SU-DHL-6 (cell line): ENCODE results near the gene IL24.

Experiments
- H2AFZ ChIP-seq: fragments of 200-600 bp; sonication (generic); 2 replicates; pipeline ENCODE4 v1.6.1; 2014; ENCODE audit warnings: low read depth, mild to moderate bottlenecking, moderate library complexity, mixed read lengths, antibody characterized with exemption, low read length; ENCODE audit not compliant: severe bottlenecking
- H3F3A ChIP-seq: fragments of 200-600 bp; shearing (Covaris generic); 2 replicates; pipeline ENCODE4 v1.6.0; 2016; ENCODE audit warnings: antibody characterized with exemption, mild to moderate bottlenecking; ENCODE audit not compliant: insufficient read depth
- H3K27ac ChIP-seq: fragments of 200-600 bp; sonication (generic); 2 replicates; pipeline ENCODE4 v1.5.1; 2016; ENCODE audit warnings: low read depth, mild to moderate bottlenecking, low read length, moderate library complexity, mixed read lengths
- H3K27me3 ChIP-seq: fragments of 200-600 bp; sonication (generic), shearing (Covaris generic); 2 replicates; pipeline ENCODE4 v1.6.0; 2014; ENCODE audit warnings: mild to moderate bottlenecking, low read length
- H3K36me3 ChIP-seq: fragments of 200-600 bp; sonication (generic); 2 replicates; pipeline ENCODE4 v1.6.1; 2014; ENCODE audit warnings: mild to moderate bottlenecking, low read length, mixed read lengths
- H3K4me2 ChIP-seq: fragments of 300-600, 200-600 bp; shearing (Covaris generic), sonication (generic); 2 replicates; pipeline ENCODE4 v1.6.0; 2014; ENCODE audit warnings: low read length, low read depth, mild to moderate bottlenecking; ENCODE audit not compliant: poor library complexity, severe bottlenecking
- H3K4me3 ChIP-seq: fragments of 200-600 bp; sonication (generic); 2 replicates; pipeline ENCODE4 v1.5.1; 2014; ENCODE audit warnings: antibody characterized with exemption, low read length, mild to moderate bottlenecking, mixed read lengths; ENCODE audit not compliant: insufficient read depth, poor library complexity, severe bottlenecking
- H3K79me2 ChIP-seq: fragments of 200-600 bp; sonication (generic); 2 replicates; pipeline ENCODE4 v1.6.1; 2014; ENCODE audit warnings: mild to moderate bottlenecking, low read length, moderate library complexity; ENCODE audit not compliant: insufficient read depth
- H3K9ac ChIP-seq: fragments of 200-600 bp; sonication (generic); 2 replicates; pipeline ENCODE4 v1.7.0; 2014; ENCODE audit warnings: mild to moderate bottlenecking, low read length
- H3K9me2 ChIP-seq: fragments of 200-600 bp; sonication (generic); replicated peaks from 2 replicates; pipeline ENCODE4 v1.6.1; 2014; ENCODE audit warnings: low read length; ENCODE audit not compliant: insufficient read depth
- H3K9me3 ChIP-seq: fragments of 200-600 bp; sonication (generic); 2 replicates; pipeline ENCODE4 v1.6.1; 2014; ENCODE audit warnings: low read length, mixed read lengths; ENCODE audit not compliant: insufficient read depth
- H4K20me1 ChIP-seq: fragments of 200-600 bp; sonication (generic); 2 replicates; pipeline ENCODE4 v1.6.1; 2014; ENCODE audit warnings: low read depth, mild to moderate bottlenecking, antibody characterized with exemption, low read length, moderate library complexity, mixed read lengths
- CTCF ChIP-seq: fragments of 200-600 bp; sonication (generic); IDR thresholded peaks from one replicate; pipeline ENCODE4 v1.5.1; 2017; ENCODE audit warnings: antibody characterized with exemption, mild to moderate bottlenecking, low read length, moderate library complexity; ENCODE audit not compliant: insufficient read depth, poor library complexity, severe bottlenecking
- EZH2phosphoT487 ChIP-seq: fragments of 200-600 bp; sonication (generic), shearing (Covaris generic); conservative IDR thresholded peaks from 2 replicates; pipeline ENCODE4 v1.6.1; 2018; ENCODE audit warnings: mild to moderate bottlenecking, antibody characterized with exemption, low read length, moderate library complexity, mixed read lengths

Gene IL24

GRCh38 chr1:206875752-206876377 is 21.4 kb upstream of the IL24 start:
- no peaks in the 10 kb centered on the region for H3K79me2 ChIP-seq
- no peaks in the 10 kb centered on the region for H3F3A ChIP-seq
- no peaks in the 10 kb centered on the region for H3K36me3 ChIP-seq
- 0 out of 2 replicates have a peak, but pooled peaks cover 3% of the 10 kb centered on the region for H3K27me3 ChIP-seq
- peaks cover 21% of the 10 kb centered on the region; the same call in 1 of the 2 replicates for H3K9me3 ChIP-seq
- H4K20me1 ChIP-seq = no peaks in the 10 kb centered on the region
- TF ChIP-seq CTCF (no peak), EZH2phosphoT487 (no peak)
- no peak overlapping the region for H2AFZ ChIP-seq
- H3K4me3 ChIP-seq = no peak overlapping the region
- H3K27ac ChIP-seq = no peak overlapping the region
- H3K9me2 ChIP-seq = no peaks in the 10 kb centered on the region
- H3K4me2 ChIP-seq = no peak overlapping the region
- H3K9ac ChIP-seq = no peak overlapping the region

- Histone ChIP-seq H3F3A (no peaks in the 10 kb centered on the region), H3K9ac (no peak overlapping the region), H3K9me2 (no peaks in the 10 kb centered on the region), H3K27ac (no peak overlapping the region), H3K27me3 (0 out of 2 replicates have a peak, but pooled peaks cover 3% of the 10 kb centered on the region), H2AFZ (no peak overlapping the region), H3K79me2 (no peaks in the 10 kb centered on the region), H3K9me3 (peaks cover 21% of the 10 kb centered on the region; the same call in 1 of the 2 replicates), H3K4me3 (no peak overlapping the region), H3K4me2 (no peak overlapping the region), H4K20me1 (no peaks in the 10 kb centered on the region), H3K36me3 (no peaks in the 10 kb centered on the region)
- no peak for TF ChIP-seq EZH2phosphoT487
- no peak for TF ChIP-seq CTCF
Observed at GRCh38 chr1:206878456-206878855, 18.8 kb upstream of the IL24 start.

- H3K9ac ChIP-seq = no peak overlapping the region
- H3K27ac ChIP-seq = no peak overlapping the region
- no peaks in the 10 kb centered on the region for H4K20me1 ChIP-seq
- H3K9me2 ChIP-seq = no peaks in the 10 kb centered on the region
- peaks cover 21% of the 10 kb centered on the region; the same call in 1 of the 2 replicates for H3K9me3 ChIP-seq
- H3K36me3 ChIP-seq = no peaks in the 10 kb centered on the region
- H3F3A ChIP-seq = no peaks in the 10 kb centered on the region
- H3K79me2 ChIP-seq = no peaks in the 10 kb centered on the region
- no peak overlapping the region for H3K4me2 ChIP-seq
- no peak overlapping the region for H3K4me3 ChIP-seq
- TF ChIP-seq EZH2phosphoT487 = no peak
- TF ChIP-seq CTCF = no peak
- H3K27me3 ChIP-seq = 0 out of 2 replicates have a peak, but pooled peaks cover 3% of the 10 kb centered on the region
- no peak overlapping the region for H2AFZ ChIP-seq
Observed at GRCh38 chr1:206880314-206880713, 16.9 kb upstream of the IL24 start.
